BLaER1 treated with 17β-estradiol and CSF1 and Interleukin-3, amounts not matched to agents 10 nM and 100 nM (cell line): ENCODE data around the gene DAND5.
A peak's percentile ranks its signal among the peaks of the same experiment; 100 is the strongest.

ENCODE experiments used
- H3K27ac ChIP-seq, 11 experiments: shearing (Covaris generic); formaldehyde crosslinking; 2 replicates each; pipeline ENCODE4 v1.8.1; 2022
- H3K27me3 ChIP-seq, 11 experiments: shearing (Covaris generic); formaldehyde crosslinking; 2 replicates each; pipeline ENCODE4 v1.8.1; 2022
- H3K36me3 ChIP-seq, 11 experiments: shearing (Covaris generic); formaldehyde crosslinking; 2 replicates each; pipeline ENCODE4 v1.8.1; 2022
- H3K4me1 ChIP-seq, 10 experiments: shearing (Covaris generic); formaldehyde crosslinking; 2 replicates each; pipeline ENCODE4 v1.8.1; 2022
- H3K4me2 ChIP-seq, 11 experiments: shearing (Covaris generic); formaldehyde crosslinking; 2 replicates each; pipeline ENCODE4 v1.8.1; 2022
- H3K4me3 ChIP-seq, 10 experiments: shearing (Covaris generic); formaldehyde crosslinking; 2 replicates each; pipeline ENCODE4 v1.8.1; 2022
- H3K9ac ChIP-seq, 11 experiments: shearing (Covaris generic); formaldehyde crosslinking; 2 replicates each; pipeline ENCODE4 v1.8.1; 2022
- H3K9me3 ChIP-seq, 11 experiments: shearing (Covaris generic); formaldehyde crosslinking; replicated peaks in 1 of 11; 2 replicates each; pipeline ENCODE4 v1.8.1; 2022
- H4K20me1 ChIP-seq, 11 experiments: shearing (Covaris generic); formaldehyde crosslinking; 2 replicates each; pipeline ENCODE4 v1.8.1; 2022
- Cebpa-rat ChIP-seq, 11 experiments: shearing (Covaris generic); IDR thresholded peaks; 2 replicates each; pipeline ENCODE4 v1.8.1; 2022

DAND5 gene

DNA sequence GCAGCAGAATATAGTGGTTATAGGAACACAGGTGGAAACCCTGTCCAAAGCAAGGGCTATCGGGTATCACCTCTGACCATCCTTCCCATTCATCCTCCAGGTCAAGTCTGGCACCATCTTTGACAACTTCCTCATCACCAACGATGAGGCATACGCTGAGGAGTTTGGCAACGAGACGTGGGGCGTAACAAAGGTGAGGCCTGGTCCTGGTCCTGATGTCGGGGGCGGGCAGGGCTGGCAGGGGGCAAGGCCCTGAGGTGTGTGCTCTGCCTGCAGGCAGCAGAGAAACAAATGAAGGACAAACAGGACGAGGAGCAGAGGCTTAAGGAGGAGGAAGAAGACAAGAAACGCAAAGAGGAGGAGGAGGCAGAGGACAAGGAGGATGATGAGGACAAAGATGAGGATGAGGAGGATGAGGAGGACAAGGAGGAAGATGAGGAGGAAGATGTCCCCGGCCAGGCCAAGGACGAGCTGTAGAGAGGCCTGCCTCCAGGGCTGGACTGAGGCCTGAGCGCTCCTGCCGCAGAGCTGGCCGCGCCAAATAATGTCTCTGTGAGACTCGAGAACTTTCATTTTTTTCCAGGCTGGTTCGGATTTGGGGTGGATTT is 25.8 kb upstream of the DAND5 start:
- TF ChIP-seq Cebpa-rat (IDR thresholded peaks at IDR 0.05), result no peak
- Histone ChIP-seq H3K36me3 (peaks cover 75 to 84% (median 81%) of the 10 kb centered on the region in 11 experiments), H3K4me1 (peaks cover 64 to 79% (median 75%) of the 10 kb centered on the region in 10 experiments), H3K27ac (peak overlapping the region in 3 of 11 experiments; percentile 13 to 32 (median 23); a peak in 3 of 22 replicates), H3K4me3 (peak overlapping the region in 5 of 10 experiments; percentile 27 to 100 (median 36); a peak in 7 of 20 replicates), H3K9me3 (no peaks in the 10 kb centered on the region), H3K4me2 (peak overlapping the region; percentile 46 to 99 (median 97)), H3K27me3 (no peaks in the 10 kb centered on the region), H4K20me1 (peaks cover 57 to 87% (median 72%) of the 10 kb centered on the region in 11 experiments), H3K9ac (peak overlapping the region; percentile 12 to 66 (median 46); a peak in 18 of 22 replicates)

DNA sequence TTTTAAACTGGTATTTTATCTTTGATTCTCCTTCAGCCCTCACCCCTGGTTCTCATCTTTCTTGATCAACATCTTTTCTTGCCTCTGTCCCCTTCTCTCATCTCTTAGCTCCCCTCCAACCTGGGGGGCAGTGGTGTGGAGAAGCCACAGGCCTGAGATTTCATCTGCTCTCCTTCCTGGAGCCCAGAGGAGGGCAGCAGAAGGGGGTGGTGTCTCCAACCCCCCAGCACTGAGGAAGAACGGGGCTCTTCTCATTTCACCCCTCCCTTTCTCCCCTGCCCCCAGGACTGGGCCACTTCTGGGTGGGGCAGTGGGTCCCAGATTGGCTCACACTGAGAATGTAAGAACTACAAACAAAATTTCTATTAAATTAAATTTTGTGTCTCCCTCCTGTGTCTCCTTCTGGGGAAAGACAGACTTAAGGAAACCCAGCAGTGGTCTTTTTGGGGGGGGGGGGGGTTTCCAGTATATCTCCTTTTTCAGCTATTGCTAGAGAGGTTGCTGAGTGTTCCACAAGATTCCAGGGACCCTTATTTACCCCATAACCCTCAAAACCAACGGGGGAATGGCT is 25.2 kb upstream of the DAND5 start:
- H3K27ac ChIP-seq, result peak overlapping the region in 7 of 11 experiments; percentile 19 to 96 (median 84); a peak in 11 of 22 replicates
- peaks cover 70 to 85% (median 81%) of the 10 kb centered on the region in 10 experiments for H3K4me1 ChIP-seq
- H3K4me2 ChIP-seq, result peak overlapping the region; percentile 16 to 99 (median 49); a peak in 18 of 22 replicates
- H4K20me1 ChIP-seq, result peaks cover 50 to 87% (median 73%) of the 10 kb centered on the region in 11 experiments
- no peaks in the 10 kb centered on the region for H3K27me3 ChIP-seq
- H3K9ac ChIP-seq, result peak overlapping the region in 10 of 11 experiments; percentile 26 to 99 (median 65); a peak in 15 of 22 replicates
- no peak for TF ChIP-seq Cebpa-rat (IDR thresholded peaks at IDR 0.05)
- H3K9me3 ChIP-seq, result no peaks in the 10 kb centered on the region
- H3K36me3 ChIP-seq, result peaks cover 79 to 87% (median 84%) of the 10 kb centered on the region in 11 experiments
- peak overlapping the region in 2 of 10 experiments; percentile 46 to 100; a peak in 5 of 20 replicates for H3K4me3 ChIP-seq

DNA sequence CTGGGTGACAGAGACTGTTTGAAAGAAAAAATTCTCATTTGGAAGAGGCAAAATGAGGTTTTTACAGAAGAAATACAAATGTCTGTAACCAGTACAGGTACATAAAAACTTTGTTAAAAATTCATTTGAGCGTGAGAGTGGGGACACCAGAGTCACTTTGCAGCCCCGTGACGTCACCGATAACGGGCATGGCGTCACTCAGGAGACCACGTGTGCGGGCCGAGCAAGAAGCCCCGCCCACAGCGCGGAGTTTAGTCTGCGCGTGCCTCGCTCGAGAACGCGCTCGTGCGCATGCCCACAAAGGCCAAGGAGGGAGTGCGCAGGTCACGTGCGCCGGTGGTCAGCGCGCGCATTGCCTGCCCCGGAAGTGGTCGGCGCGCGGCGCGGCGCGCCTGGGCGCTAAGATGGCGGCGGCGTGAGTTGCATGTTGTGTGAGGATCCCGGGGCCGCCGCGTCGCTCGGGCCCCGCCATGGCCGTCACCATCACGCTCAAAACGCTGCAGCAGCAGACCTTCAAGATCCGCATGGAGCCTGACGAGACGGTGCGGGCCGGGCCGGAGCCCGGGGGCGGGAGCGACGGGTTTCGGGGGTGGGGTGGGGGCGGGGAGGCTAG is 23.8 kb upstream of the DAND5 start, which contains the start of gene RAD23A:
Gene RAD23A (plus strand): TSS at position 384 of the 613 bp plus-strand sequence. CDS start 87 bp downstream, at position 471.
- no peak for TF ChIP-seq Cebpa-rat (IDR thresholded peaks at IDR 0.05)
- Histone ChIP-seq H3K36me3 (peaks cover 79 to 87% (median 84%) of the 10 kb centered on the region in 11 experiments), H3K4me1 (peaks cover 72 to 88% (median 85%) of the 10 kb centered on the region in 10 experiments), H3K27me3 (no peaks in the 10 kb centered on the region), H3K4me2 (peak within 1 kb of the TSS; percentile 85 to 99 (median 95)), H3K9ac (peak within 1 kb of the TSS; percentile 88 to 99 (median 96)), H3K4me3 (peak within 1 kb of the TSS; percentile 62 to 100 (median 84)), H4K20me1 (peaks cover 36 to 86% (median 65%) of the 10 kb centered on the region in 11 experiments), H3K9me3 (no peaks in the 10 kb centered on the region), H3K27ac (peak within 1 kb of the TSS; percentile 74 to 97 (median 94))

DNA sequence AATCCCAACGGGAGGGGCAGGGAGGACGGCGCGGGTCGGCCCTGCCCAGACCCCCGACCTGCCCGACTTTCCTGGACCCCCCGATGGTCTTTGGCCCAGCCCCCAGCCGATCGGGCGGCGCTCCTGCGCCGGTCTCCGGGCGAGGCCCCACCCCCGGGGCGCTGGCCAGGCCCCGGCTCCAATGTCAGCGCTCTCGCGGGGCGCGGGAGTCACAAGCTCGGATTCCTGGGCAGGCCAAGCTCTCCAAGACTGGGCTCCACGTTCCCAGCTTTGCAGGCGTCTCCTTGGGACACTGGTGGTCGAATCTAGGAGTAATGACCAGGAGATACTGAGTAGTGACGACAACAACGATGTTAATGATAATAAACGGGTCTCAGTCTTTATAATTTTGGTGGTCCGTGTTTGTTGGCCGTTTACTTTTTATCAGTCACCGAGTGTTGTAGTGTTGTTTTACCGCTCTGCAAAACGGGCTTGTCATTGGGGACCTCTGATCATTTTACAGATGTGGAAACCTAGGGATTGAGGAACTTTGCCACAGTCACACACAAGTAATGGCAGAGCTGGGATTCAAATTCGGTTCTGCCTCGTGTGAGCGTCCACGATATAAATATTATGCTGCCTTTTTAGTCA is 23.2 kb upstream of the DAND5 start:
- Histone ChIP-seq H3K36me3 (peaks cover 79 to 87% (median 84%) of the 10 kb centered on the region in 11 experiments), H3K27me3 (no peaks in the 10 kb centered on the region), H3K4me3 (peak overlapping the region; percentile 62 to 100 (median 84)), H3K4me2 (peak overlapping the region; percentile 85 to 98 (median 94)), H3K9ac (peak overlapping the region; percentile 88 to 99 (median 96)), H4K20me1 (peaks cover 30 to 86% (median 64%) of the 10 kb centered on the region in 11 experiments; a peak in 21 of 22 replicates), H3K4me1 (peaks cover 69 to 88% (median 85%) of the 10 kb centered on the region in 10 experiments), H3K27ac (peak overlapping the region; percentile 74 to 97 (median 94)), H3K9me3 (no peaks in the 10 kb centered on the region)
- TF ChIP-seq Cebpa-rat (IDR thresholded peaks at IDR 0.05), result no peak

DNA sequence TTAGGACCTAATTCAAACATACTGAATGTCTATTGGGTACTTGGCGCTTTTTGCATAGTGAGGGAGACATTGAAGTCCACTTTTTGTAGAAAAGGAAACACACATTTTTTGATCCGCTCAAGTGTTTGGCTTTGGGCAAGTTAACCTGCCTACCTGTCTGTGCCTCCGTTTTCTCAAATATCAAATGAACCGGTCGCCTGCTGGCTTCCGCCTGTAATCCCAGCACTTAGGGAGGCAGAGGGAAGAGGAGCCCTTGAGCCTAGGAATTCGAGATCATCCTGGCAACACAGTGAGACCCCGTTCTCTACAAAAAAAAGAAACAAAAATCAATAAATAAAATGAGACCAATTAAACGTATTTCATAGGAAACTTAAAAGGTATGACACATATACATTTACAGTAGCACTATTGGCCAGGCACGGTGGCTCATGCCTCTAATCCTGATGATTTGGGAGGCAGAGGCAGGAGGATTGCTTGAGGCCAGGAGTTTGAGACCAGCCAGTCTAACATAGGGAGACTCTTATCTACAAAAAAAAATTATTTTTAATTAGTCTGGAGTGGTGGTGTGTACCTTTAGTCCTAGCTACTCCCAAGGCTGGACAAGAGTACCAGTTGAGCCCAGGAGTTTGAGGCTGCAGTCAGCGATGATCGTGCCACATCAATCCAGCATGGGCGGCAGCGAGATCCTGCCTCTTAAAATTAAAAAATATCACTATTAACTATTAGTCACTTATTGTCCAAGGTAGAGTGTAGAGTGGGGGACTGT is 22.5 kb upstream of the DAND5 start:
- Histone ChIP-seq H3K27ac (peak overlapping the region; percentile 74 to 97 (median 94)), H3K27me3 (no peaks in the 10 kb centered on the region), H4K20me1 (peaks cover 23 to 86% (median 64%) of the 10 kb centered on the region in 11 experiments; a peak in 21 of 22 replicates), H3K36me3 (peaks cover 79 to 87% (median 84%) of the 10 kb centered on the region in 11 experiments), H3K9ac (peak overlapping the region; percentile 88 to 99 (median 96)), H3K4me3 (peak overlapping the region; percentile 62 to 100 (median 84)), H3K4me1 (peaks cover 61 to 88% (median 81%) of the 10 kb centered on the region in 10 experiments), H3K4me2 (peak overlapping the region; percentile 85 to 98 (median 94)), H3K9me3 (no peaks in the 10 kb centered on the region)
- TF ChIP-seq Cebpa-rat (IDR thresholded peaks at IDR 0.05), result no peak

DNA sequence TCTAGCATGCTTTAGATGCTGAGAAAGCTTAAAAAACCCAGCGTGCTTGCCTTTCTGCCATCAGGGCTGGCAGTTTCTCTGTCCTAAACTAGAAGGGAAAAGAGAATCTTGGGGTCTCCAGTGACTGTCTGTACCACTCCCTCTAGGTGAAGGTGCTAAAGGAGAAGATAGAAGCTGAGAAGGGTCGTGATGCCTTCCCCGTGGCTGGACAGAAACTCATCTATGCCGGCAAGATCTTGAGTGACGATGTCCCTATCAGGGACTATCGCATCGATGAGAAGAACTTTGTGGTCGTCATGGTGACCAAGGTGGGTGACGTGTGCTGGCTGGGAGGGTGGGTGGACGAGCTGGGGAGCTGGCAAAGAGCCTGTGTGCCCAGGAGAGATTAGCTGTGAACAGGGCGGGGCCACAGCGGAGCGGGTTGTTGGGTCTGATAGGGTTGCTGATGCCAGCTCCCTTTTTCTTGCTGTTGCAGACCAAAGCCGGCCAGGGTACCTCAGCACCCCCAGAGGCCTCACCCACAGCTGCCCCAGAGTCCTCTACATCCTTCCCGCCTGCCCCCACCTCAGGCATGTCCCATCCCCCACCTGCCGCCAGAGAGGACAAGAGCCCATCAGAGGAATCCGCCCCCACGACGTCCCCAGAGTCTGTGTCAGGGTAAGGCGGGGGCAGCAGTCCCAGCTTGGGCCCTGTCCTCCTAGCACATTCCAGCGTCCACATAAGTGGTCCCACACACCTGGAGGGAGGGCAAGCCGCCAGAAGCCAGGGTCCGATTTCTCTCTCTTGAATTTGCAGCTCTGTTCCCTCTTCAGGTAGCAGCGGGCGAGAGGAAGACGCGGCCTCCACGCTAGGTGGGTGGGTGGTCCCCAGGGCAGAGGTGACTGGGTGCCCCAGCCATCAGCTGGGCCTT is 21.4 kb upstream of the DAND5 start:
- peak overlapping the region in 5 of 10 experiments; percentile 73 to 100 (median 89); a peak in 5 of 20 replicates for H3K4me3 ChIP-seq
- peaks cover 79 to 87% (median 83%) of the 10 kb centered on the region in 11 experiments for H3K36me3 ChIP-seq
- H3K27me3 ChIP-seq, result no peaks in the 10 kb centered on the region
- H3K9ac ChIP-seq, result peak overlapping the region; percentile 88 to 99 (median 96); a peak in 20 of 22 replicates
- H3K27ac ChIP-seq, result peak overlapping the region in 10 of 11 experiments; percentile 16 to 97 (median 95); a peak in 14 of 22 replicates
- peaks cover 23 to 86% (median 64%) of the 10 kb centered on the region in 11 experiments; a peak in 21 of 22 replicates for H4K20me1 ChIP-seq
- H3K4me1 ChIP-seq, result peaks cover 61 to 88% (median 81%) of the 10 kb centered on the region in 10 experiments
- H3K4me2 ChIP-seq, result peak overlapping the region; percentile 85 to 98 (median 94)
- H3K9me3 ChIP-seq, result no peaks in the 10 kb centered on the region
- no peak for TF ChIP-seq Cebpa-rat (IDR thresholded peaks at IDR 0.05)
